GM19395 (cell line): Measurements from ENCODE around the gene UBE2G2.

ENCODE experiments used
- ATAC-seq: cut with Tn5 transposase; IDR thresholded peaks from one replicate; pipeline ENCODE4 v1.9.1; 2021; ENCODE audit warnings: mild to moderate bottlenecking, moderate library complexity; ENCODE audit not compliant: unreplicated experiment

The UBE2G2 gene

DNA sequence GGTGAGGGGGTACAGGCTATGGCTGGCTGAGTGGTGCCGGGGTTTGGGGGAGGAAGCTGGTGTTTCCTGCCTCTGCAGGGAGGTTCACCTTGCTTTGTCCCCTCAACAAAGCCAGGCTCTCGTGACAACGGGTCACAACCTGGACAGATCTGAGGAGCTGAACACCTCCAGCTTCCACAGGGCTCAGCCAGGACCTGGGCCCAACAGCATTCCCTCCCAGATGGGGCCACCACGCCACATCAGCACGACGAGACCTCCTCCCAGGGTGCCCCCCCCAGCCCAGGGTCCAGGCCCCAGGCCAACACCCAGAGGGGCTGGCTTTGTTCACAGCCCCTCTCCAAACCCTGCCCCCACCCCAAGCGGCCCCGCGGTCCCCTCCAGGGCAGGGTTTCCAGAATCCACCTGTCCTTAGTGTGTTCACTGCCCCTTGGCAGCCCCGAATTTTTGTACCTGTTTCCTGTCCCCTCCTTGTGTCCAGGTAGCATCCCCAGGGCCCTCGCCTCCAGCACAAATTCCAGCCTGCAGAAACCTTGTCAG, 34.7 kb downstream of the UBE2G2 start:
- ATAC-seq = no peak

- no peak for ATAC-seq
These were observed 35.4 kb downstream of the UBE2G2 start for GRCh38 chr21:44766014-44766817.

DNA sequence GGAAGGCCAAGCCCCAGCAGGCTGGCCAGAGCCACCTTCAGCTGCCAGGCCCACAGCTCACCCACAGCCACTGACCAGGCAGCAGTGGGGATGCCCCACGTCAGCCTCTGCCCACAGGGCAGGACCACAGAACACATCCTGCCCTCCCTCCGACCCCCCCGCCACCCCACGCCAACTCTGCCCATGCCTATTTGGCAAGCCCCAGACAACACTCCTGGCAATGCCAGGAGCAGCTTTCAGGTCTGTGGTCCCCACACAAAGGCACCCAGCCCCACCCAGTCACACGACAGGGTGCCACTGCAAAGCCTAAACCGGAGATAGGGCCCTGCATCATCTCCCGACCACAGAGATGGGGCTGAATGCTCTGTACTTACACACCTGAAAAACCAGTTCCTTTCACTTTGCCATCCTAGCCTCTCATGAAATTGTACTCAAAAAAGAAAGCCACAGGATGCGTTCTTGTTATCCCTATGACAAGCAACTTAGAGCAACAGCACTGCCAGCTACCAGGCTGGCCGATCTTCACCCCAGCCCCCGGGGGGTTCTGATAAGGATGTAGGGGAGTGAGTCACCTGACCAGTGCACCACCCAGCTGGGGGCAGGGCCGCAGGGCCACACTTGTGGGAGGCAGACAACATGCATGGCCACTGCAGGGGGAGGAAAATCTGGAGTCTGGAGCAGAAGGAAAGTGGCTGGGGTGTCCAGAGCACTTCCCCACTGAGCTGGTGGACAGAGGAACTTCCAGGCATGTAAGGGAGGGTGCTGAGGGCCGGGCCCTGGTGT, 36.2 kb downstream of the UBE2G2 start:
- no peak for ATAC-seq

- no peak for ATAC-seq
These were observed 37.0 kb downstream of the UBE2G2 start for GRCh38 chr21:44764319-44765230.

DNA sequence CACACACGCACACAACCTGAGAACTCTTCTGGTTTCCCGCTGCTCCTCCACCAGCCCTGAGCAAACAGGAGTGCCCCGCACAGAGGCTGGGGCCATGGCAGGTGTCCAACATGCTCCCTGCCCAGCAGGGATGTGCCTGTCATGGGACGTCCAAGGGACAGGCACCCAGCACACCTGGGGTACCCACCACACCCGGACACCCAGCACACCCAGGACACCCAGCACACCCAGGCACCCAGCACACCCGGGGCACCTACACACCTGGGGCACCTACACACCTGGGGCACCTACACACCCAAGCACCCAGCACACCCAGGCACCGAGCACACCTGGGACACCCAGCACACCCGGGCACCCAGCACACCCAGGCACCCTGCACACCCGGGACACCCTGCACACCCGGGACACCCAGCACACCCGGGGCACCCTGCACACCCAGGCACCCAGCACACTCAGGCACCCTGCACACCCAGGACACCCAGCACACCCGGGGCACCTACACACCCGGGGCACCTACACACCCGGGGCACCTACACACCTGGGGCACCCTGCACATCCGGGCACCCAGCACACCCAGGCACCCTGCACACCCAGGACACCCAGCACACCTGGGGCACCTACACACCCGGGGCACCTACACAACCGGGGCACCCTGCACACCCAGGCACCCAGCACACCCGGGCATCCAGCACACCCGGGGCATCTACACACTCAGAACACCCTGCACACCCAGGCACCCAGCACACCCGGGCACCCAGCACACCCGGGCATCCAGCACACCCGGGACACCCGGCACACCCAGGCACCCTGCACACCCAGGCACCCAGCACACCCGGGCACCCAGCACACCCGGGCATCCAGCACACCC, 37.9 kb downstream of the UBE2G2 start:
- ATAC-seq = no peak

DNA sequence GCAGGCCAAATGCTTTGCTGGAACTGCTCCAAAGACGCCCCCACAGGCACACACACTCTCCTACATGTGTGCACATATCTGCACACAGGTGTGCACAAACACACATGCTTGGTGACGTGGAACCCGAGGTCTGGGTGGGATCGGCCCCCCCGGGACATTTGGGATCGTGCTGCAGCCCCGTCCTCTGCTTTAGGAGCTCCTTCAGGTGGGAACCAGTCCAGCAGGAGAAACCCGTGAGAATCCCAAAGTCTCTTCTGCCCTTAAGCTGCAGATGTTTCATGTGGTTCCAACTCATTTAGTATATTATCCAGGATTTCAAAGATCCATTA, 38.6 kb downstream of the UBE2G2 start:
- ATAC-seq = no peak

DNA sequence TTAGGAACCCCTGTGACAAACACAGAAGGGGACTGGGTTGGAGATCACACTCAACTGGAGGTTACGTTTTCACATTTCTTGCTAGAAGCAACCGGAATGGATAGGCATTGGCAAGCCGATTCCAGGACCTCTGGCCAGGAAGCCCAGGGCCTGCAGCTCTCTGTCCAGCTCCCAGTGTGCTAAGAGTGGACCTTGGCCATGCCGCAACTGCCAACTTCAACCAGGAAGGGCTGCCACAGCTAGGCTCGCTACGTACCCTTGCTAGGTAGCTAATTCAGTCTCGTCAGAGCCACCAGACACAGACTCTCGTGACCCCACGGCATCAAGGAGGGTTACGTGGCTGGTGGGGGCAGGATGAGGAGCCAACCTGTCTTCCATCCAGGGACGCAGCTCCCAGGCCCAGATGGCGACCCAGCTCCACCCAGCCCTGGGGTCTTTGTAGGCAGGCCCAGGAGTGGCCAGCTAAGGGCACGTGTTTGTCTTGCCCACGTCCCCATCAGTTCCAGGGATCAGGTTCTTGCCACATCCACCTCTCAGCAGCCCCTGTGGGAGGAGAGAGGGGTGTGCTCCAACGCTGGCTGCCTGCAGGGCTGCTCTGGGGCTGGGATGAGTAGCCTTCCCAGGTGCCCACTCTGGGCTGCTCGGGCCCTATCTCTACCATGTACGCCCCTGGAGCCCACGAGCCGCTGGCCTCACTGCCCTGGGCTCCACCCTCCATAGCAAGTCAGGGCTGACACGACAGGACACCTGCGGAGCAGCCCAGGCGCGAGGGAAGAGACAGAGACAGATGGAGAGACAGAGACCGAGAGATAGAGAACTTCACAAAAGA, 39.2 kb downstream of the UBE2G2 start:
- ATAC-seq = no peak

DNA sequence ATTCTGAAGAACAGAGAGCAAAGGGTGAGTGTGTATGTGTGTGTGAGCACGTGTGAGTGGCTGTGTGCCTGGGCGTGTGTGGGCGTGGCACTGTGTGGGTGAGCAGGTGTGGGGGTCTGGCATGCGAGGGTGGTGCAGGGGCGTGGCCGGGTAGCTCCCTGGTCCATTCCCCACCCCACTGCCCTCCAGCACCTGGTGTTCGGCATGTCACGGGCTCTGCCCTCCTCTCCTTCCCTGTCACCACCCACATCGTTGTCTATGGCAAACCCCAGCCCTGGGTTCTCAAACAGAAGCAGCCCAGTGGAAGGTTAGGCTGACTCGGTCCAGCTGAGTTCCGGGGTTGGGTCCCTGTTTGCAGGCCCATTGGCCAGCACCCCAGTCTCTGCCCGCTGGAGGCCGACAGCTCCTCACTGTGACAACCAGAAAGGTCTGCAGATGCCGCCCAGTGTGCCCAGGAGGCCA, 39.8 kb downstream of the UBE2G2 start:
- ATAC-seq = no peak

- ATAC-seq = no peak
These were observed 40.5 kb downstream of the UBE2G2 start for GRCh38 chr21:44761011-44761729.

DNA sequence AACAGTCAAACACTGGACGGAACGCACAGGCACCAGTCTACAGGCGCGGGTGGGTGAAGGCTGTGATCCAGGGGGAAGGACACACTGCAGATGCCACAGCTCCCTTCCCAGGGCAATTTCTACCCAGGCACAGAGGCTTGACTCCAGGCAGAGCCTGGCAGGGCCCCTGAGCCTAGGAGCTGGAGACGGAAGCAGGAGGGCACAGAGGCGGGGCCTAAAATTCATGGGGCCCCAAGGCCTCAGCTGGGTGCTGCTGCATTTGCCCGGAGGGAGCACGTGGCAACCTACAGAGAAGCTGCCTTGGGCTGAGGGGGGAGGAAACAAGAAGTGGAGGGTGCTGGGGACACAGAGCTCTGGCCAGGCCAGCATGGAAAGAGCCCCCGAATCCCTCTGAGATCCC, 41.2 kb downstream of the UBE2G2 start:
- no peak for ATAC-seq

DNA sequence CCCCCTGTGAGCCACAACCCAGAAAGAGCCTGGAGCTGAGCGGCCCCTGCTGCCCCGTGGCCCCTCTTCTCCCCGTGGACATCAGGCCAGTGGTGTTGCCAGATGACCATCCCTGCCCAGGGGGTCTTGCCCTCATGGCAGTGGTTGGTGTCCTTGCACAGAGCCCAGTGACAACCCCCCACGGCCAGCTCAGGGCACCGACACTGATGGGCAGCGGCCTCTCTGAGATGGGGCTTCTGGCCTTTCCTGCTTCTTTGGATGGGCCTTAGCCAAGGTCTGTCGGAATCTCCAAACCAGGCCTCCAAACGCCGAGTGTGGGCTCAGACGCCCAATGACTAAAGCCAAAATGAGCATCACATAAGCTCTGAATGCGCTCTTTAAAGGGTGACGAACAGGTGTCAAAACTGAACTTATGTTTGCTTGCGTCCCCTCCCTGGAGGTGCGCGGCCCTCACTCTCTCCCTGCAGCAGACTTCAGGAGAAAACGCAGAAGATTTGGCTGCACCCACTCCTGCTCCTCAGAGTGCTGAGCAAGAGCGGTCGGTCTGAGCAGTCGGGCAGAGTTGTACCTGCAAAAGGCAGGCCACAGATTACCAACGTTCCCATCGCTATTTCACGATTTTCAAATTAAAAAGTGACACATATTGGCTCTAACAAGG, 41.9 kb downstream of the UBE2G2 start:
- ATAC-seq = no peak

- ATAC-seq = no peak
These were observed 42.6 kb downstream of the UBE2G2 start for GRCh38 chr21:44758781-44759627.

DNA sequence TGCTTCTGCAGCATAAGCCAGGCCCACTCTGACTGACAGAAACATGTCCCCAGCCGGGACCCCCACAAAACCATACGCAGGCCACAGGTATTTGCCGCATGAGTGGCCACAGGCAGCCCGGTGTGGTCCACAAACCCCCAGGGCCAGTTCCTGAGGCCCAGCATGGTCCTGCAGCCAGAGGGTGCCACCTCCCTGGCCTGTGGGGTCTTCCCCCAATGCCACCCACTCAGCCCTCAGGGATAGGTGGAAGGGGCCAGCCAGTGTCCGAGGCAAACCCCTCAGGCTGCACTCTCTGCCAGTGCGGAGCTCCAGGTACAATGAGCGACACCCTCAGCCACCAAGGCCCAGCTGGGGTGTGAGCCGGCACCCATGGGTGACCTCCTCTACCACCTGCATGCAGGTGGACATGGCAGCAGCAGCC, 43.5 kb downstream of the UBE2G2 start:
- ATAC-seq = no peak

- no peak for ATAC-seq
These were observed 43.9 kb downstream of the UBE2G2 start for GRCh38 chr21:44757731-44758130.

- ATAC-seq = no peak
These were observed 45.0 kb downstream of the UBE2G2 start for GRCh38 chr21:44756423-44757185.

- ATAC-seq = no peak
These were observed 46.4 kb downstream of the UBE2G2 start for GRCh38 chr21:44755227-44755626.
